Psoas muscle (tissue), 8 donors: ENCODE measurements around the gene ZNF419. TPM values are rescaled to one million over a fixed set of nuclear protein-coding genes. Genes with fewer than 3 reads are reported as not detected.
A peak's percentile ranks its signal among the peaks of the same experiment; 100 is the strongest.

ENCODE experiments used
- ATAC-seq, 4 donors: fragments of 200-7000 bp; cut with Tn5 transposase; one replicate each; pipeline ENCODE4 v1.9.1; 2020; ENCODE audit warnings: moderate library complexity in 3 of 4, mild to moderate bottlenecking in 2 of 4
- DNase-seq, 2 donors: peaks; one replicate each; pipeline ENCODE4 v3.0.0-alpha.2; 2020
- H3K27ac ChIP-seq: fragments of 200-600 bp; one replicate; pipeline ENCODE4 v1.8.0; 2022
- H3K27me3 ChIP-seq, 3 donors: fragments of 200-600 bp in 1 of 3; one replicate each; pipeline versions ENCODE4 v1.6.1 to v1.8.0; 2013 to 2022; ENCODE audit warnings: low read length in 2 of 3, mild to moderate bottlenecking in 2 of 3, moderate library complexity in 1 of 3; ENCODE audit not compliant: insufficient read depth in 3 of 3
- H3K36me3 ChIP-seq, 2 donors: fragments of 200-600 bp in 1 of 2; one replicate each; pipeline versions ENCODE4 v1.6.1 to v1.8.0; 2013 to 2022; ENCODE audit warnings: low read depth in 1 of 2, mild to moderate bottlenecking in 1 of 2, moderate library complexity in 1 of 2; ENCODE audit not compliant: insufficient read depth in 1 of 2
- H3K4me1 ChIP-seq: fragments of 200-600 bp; one replicate; pipeline ENCODE4 v1.8.0; 2022
- H3K4me3 ChIP-seq: fragments of 200-600 bp; one replicate; pipeline ENCODE4 v1.8.0; 2022; ENCODE audit warnings: mild to moderate bottlenecking
- H3K9me3 ChIP-seq: fragments of 200-600 bp; one replicate; pipeline ENCODE4 v1.8.0; 2022
- CTCF ChIP-seq: fragments of 200-600 bp; IDR thresholded peaks from one replicate; pipeline ENCODE4 v1.8.0; 2022; ENCODE audit warnings: antibody characterized with exemption
- WGBS, 3 donors: extraction: QIAGEN DNeasy Blood & Tissue Kit; methylation state at CpG; one replicate each; pipeline versions ENCODE4 v1.1.6 to v1.1.7; 2013; 5-methylcytosine and 5-hydroxymethylcytosine counted together
- intact Hi-C, 2 donors: fragments of 100-400 bp; cut with DNase I; formaldehyde crosslinking; loops; one replicate each; pipeline versions ENCODE4 v1.11.0 to v1.14.2; 2022
- polyA plus RNA-seq, 3 donors: library from polyadenylated mRNA; stranded (reverse); fragments of 200-250 nt; gene quantifications; one replicate each; pipeline ENCODE4 v1.2.3, GENCODE V29; 2013
- total RNA-seq, 4 donors: library from RNA; stranded (reverse); fragmentation: NEBNext Ultra II Directional in 2 of 4; extraction: Animal tissue kit (Norgen Biotek cat#: 25700) in 2 of 4; gene quantifications; one replicate each; pipeline versions ENCODE4 v1.2.1 to v1.2.4, GENCODE V29; 2021 to 2023
- donor health status: healthy with polysubstance abuse.
- donor health status: DM: no; HTN: no; CAD: no; lungs with moderate emphysema.
- donor health status: Bipolar disorder and iron deficiency.
- donor health status: healthy.
- donor health status: DM: yes; HTN: yes; CAD: no.
- donor health status: DM: no; HTN: no; CAD: no.
- donor health status: DM: no; HTN: no; CAD: no.
- donor health status: DM: yes; HTN: yes; CAD: no.

Gene ZNF419
- total and polyA plus RNA-seq, 7 donors: 4.1 to 24.4 (median 6.9) TPM

GRCh38 chr19:57443121-57443696 is 44.3 kb upstream of the ZNF419 start:
- DNase-seq (no peak), ATAC-seq (no peak)
- H3K4me3 ChIP-seq: no peak overlapping the region
- H3K4me1 ChIP-seq: no peaks in the 10 kb centered on the region
- H3K9me3 ChIP-seq: peaks cover 44% of the 10 kb centered on the region
- H3K36me3 ChIP-seq: peaks cover 9 to 32% of the 10 kb centered on the region in 2 donors
- no peak overlapping the region for H3K27ac ChIP-seq
- intact Hi-C loops: no loop called here
- no peak for TF ChIP-seq CTCF
- WGBS, 3 donors: 69 to 86% (median 69%) methylated on average over 5 of the region's 5 CpGs
- H3K27me3 ChIP-seq: no peaks in the 10 kb centered on the region

GRCh38 chr19:57452307-57452706 is 35.2 kb upstream of the ZNF419 start:
- Histone ChIP-seq H3K4me1 (no peaks in the 10 kb centered on the region), H3K4me3 (no peak overlapping the region), H3K27me3 (no peaks in the 10 kb centered on the region), H3K36me3 (peaks cover 0 to 3% of the 10 kb centered on the region in 2 donors), H3K9me3 (peaks cover 49% of the 10 kb centered on the region), H3K27ac (no peak overlapping the region)
- intact Hi-C loops: no loop called here
- no peak for TF ChIP-seq CTCF
- ATAC-seq (no peak), DNase-seq (no peak)
- WGBS, 3 donors: 76 to 89% (median 83%) methylated on average over 3 of the region's 3 CpGs

GRCh38 chr19:57465680-57466381 is 21.7 kb upstream of the ZNF419 start:
- Histone ChIP-seq H3K4me1 (no peaks in the 10 kb centered on the region), H3K9me3 (peaks cover 86% of the 10 kb centered on the region), H3K27me3 (no peaks in the 10 kb centered on the region), H3K36me3 (peaks cover 5 to 6% of the 10 kb centered on the region in 2 donors), H3K4me3 (no peak overlapping the region), H3K27ac (no peak overlapping the region)
- ATAC-seq (peak in 3 of 4 donors; percentile 82 to 88 (median 83)), DNase-seq (no peak)
- intact Hi-C loops: no loop called here
- 48 to 71% (median 61%) methylated on average over 5 of the region's 5 CpGs for WGBS, 3 donors
- no peak for TF ChIP-seq CTCF

GRCh38 chr19:57466489-57466888 is 21.1 kb upstream of the ZNF419 start:
- ATAC-seq (peak; percentile 47 to 92 (median 90)), DNase-seq (peak; percentile 22 to 65)
- Histone ChIP-seq H3K27ac (no peak overlapping the region), H3K4me1 (no peaks in the 10 kb centered on the region), H3K27me3 (no peaks in the 10 kb centered on the region), H3K4me3 (no peak overlapping the region), H3K36me3 (peaks cover 5 to 6% of the 10 kb centered on the region in 2 donors), H3K9me3 (peaks cover 87% of the 10 kb centered on the region)
- 51 to 68% (median 61%) methylated on average over 5 of the region's 5 CpGs for WGBS, 3 donors
- intact Hi-C loops: no loop called here
- no peak for TF ChIP-seq CTCF
